Epithelial cell of esophagus (primary cell): ENCODE measurements around the gene CHST1.

ENCODE experiments used
- DNase-seq: peaks from one replicate; pipeline ENCODE4 v3.0.0; 2010; ENCODE audit warnings: low read depth
- H3K4me3 ChIP-seq: 2 replicates; pipeline ENCODE4 v1.5.1; 2011; ENCODE audit warnings: mild to moderate bottlenecking, low read length, control low read depth
- CTCF ChIP-seq: IDR thresholded peaks from 2 replicates; pipeline ENCODE4 v1.5.1; 2011; ENCODE audit warnings: low read depth, mild to moderate bottlenecking, low read length, control low read depth, inconsistent platforms; ENCODE audit not compliant: insufficient read depth; ENCODE audit errors: missing control alignments

The CHST1 gene

DNA sequence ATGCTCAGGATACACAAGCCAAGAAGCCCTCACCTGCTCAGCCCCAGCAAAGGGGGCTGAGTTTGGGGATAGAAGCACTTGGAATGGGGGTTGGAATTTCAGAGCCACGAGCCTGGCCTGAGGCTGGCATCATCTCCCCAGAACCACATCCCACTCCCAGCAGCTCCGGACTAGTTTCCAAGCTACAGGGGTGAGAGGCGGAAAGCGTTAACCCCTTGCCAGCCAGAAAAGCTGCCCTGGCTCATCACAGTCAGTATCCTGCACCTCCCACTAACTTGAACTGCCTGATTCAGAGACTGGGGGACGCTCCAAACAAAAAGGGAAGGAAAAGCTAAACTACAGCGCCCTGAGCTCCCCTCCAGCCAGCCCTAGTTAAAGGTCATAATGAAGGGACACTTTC is 19.0 kb upstream of the CHST1 start:
- TF ChIP-seq CTCF = no peak
- H3K4me3 ChIP-seq = no peak overlapping the region
- DNase-seq = no peak

GRCh38 chr11:45683271-45684058 is 18.0 kb upstream of the CHST1 start:
- no peak for TF ChIP-seq CTCF
- H3K4me3 ChIP-seq = no peak overlapping the region
- no peak for DNase-seq

GRCh38 chr11:45679806-45680205 is 14.4 kb upstream of the CHST1 start:
- no peak overlapping the region for H3K4me3 ChIP-seq
- no peak for DNase-seq
- no peak for TF ChIP-seq CTCF

- TF ChIP-seq CTCF = no peak
- H3K4me3 ChIP-seq = no peak overlapping the region
- no peak for DNase-seq
Measured at GRCh38 chr11:45678976-45679375, 13.6 kb upstream of the CHST1 start.

DNA sequence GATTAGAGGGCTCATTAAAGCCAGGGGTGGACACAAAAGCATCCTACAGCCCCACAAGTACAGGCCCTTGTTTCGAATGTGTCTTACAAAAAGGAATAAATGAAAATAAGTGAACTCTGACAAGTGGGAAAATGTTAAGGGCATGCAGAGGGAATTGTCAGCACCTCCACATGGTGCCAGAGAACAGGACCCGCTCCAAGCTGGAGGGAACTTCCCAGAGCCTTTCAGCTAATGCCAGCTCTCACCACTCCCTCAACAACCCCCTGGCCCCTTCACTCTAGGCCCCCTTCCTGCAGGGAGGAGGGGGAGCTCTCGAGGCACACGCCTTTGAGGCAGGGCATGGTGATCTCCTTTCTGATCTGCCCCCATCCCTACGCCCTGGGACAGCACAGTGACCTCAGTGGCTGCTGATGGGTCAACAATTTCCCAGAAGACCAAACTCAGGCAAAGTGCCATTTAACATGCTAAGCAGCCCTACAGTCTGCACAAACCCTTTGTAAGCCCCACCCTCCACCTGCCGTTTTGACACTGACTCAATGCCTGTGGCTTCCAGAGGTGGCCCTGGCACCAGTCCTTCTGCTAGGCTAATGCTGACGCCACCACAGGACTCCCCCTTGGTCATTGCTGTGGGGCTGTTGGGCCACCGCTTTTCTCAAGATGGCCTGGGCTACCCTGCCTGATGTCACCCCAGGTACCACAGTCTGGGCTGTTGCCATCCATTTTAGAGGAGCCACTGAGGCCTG is 12.5 kb upstream of the CHST1 start:
- no peak for DNase-seq
- no peak overlapping the region for H3K4me3 ChIP-seq
- no peak for TF ChIP-seq CTCF

DNA sequence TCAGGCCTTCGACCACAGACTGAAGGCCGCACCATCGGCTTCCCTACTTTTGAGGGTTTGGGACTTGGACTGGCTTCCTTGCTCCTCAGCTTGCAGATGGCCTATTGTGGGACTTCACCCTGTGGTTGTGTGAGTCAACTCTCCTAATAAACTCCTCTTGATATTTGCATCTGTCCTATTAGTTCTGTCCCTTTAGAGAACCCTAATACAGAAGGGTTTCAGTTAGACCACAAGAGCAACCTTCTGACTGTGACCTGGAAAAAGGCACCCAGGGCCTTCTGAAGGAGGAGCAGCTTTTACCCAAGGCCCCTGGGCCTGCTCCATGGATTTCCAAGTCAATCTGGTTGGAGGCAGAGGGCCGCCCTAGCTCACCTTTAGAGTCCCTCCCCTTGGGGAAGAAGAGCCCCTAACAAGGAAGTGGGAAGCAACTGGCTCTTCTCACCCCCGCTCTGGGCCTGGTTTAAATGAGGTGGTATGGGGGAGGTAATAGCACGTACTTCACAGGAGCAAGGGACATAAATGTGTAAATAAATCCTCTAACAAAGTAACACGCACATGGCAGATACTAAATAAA is 11.2 kb upstream of the CHST1 start:
- DNase-seq = no peak
- H3K4me3 ChIP-seq = no peak overlapping the region
- TF ChIP-seq CTCF = no peak
